Measurements from ENCODE around the gene PDLIM5.

The PDLIM5 gene

GRCh38 chr4:94434505-94434904 is 17.2 kb upstream of the PDLIM5 start:
- no peak for ATAC-seq

GRCh38 chr4:94435874-94436273 is 15.9 kb upstream of the PDLIM5 start:
- TF ChIP-seq CSRNP3 (CRISPR knock-in tag; IDR thresholded peaks at IDR 0.05): no peak
- no peak for TF ChIP-seq GLIS3 (CRISPR knock-in tag; IDR thresholded peaks at IDR 0.05)
- no peak for TF ChIP-seq ZNF565 (CRISPR knock-in tag; conservative IDR thresholded peaks at IDR 0.05; ENCODE audit: low read depth)
- no peak for TF ChIP-seq SNAI2 (CRISPR knock-in tag; IDR thresholded peaks at IDR 0.05)
- TF ChIP-seq BACH2 (CRISPR knock-in tag; IDR thresholded peaks at IDR 0.05; ENCODE audit: borderline replicate concordance): no peak
- no peak for TF ChIP-seq ZFP30 (CRISPR knock-in tag; IDR thresholded peaks at IDR 0.05)
- no peak for TF ChIP-seq TSHZ2 (CRISPR knock-in tag; IDR thresholded peaks at IDR 0.05)
- no peak for ATAC-seq

More at GRCh38 chr4:94434505-94434904, 17.2 kb upstream of the PDLIM5 start:
- TF ChIP-seq BACH2 (CRISPR knock-in tag; IDR thresholded peaks at IDR 0.05; ENCODE audit: borderline replicate concordance): no peak
- no peak for TF ChIP-seq ARNTL (CRISPR knock-in tag; IDR thresholded peaks at IDR 0.05; ENCODE audit: borderline replicate concordance, low read depth)
- no peak for TF ChIP-seq GLIS3 (CRISPR knock-in tag; IDR thresholded peaks at IDR 0.05)
- TF ChIP-seq ZNF565 (CRISPR knock-in tag; conservative IDR thresholded peaks at IDR 0.05; ENCODE audit: low read depth): no peak
- TF ChIP-seq ZFP3 (CRISPR knock-in tag; IDR thresholded peaks at IDR 0.05): no peak
- TF ChIP-seq PPARA (CRISPR knock-in tag; IDR thresholded peaks at IDR 0.05; ENCODE audit: borderline replicate concordance): no peak
- TF ChIP-seq POU6F1 (CRISPR knock-in tag; IDR thresholded peaks at IDR 0.05; ENCODE audit: borderline replicate concordance, low read depth): no peak

- TF ChIP-seq TOX (CRISPR knock-in tag; IDR thresholded peaks at IDR 0.05; ENCODE audit: borderline replicate concordance) (no peak), GLIS3 (CRISPR knock-in tag; IDR thresholded peaks at IDR 0.05) (no peak), POU6F1 (CRISPR knock-in tag; IDR thresholded peaks at IDR 0.05; ENCODE audit: borderline replicate concordance, low read depth) (no peak), CREB5 (CRISPR knock-in tag; IDR thresholded peaks at IDR 0.05; ENCODE audit: low read depth) (no peak), ZNF70 (CRISPR knock-in tag; IDR thresholded peaks at IDR 0.05) (no peak), PATZ1 (CRISPR knock-in tag; IDR thresholded peaks at IDR 0.05; ENCODE audit: borderline replicate concordance) (no peak), RARB (CRISPR knock-in tag; IDR thresholded peaks at IDR 0.05) (no peak), ESRRG (CRISPR knock-in tag; IDR thresholded peaks at IDR 0.05) (no peak), ZNF565 (CRISPR knock-in tag; conservative IDR thresholded peaks at IDR 0.05; ENCODE audit: low read depth) (no peak), BACH2 (CRISPR knock-in tag; IDR thresholded peaks at IDR 0.05; ENCODE audit: borderline replicate concordance) (no peak)
- no peak for ATAC-seq
Observed at GRCh38 chr4:94436512-94436911, 15.2 kb upstream of the PDLIM5 start.

All from SK-N-SH treated with all-trans-retinoic acid at 6 μM for 48 hours (cell line).